NCI-H226 (cell line): ENCODE results near the gene FAM20B.
"Not testable (repeated sequence)": the region's sequence is repeated elsewhere in the genome, so short reads cannot be mapped to it uniquely, and the experiment has no call there.

Experiments
- DNase-seq: peaks from one replicate; pipeline ENCODE4 v3.0.0-alpha.2; 2015

The FAM20B gene, protein sequence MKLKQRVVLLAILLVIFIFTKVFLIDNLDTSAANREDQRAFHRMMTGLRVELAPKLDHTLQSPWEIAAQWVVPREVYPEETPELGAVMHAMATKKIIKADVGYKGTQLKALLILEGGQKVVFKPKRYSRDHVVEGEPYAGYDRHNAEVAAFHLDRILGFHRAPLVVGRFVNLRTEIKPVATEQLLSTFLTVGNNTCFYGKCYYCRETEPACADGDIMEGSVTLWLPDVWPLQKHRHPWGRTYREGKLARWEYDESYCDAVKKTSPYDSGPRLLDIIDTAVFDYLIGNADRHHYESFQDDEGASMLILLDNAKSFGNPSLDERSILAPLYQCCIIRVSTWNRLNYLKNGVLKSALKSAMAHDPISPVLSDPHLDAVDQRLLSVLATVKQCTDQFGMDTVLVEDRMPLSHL

GRCh38 chr1:179025125-179025974, at the start of gene FAM20B:
TSS of gene FAM20B (plus strand) at chr1:179025894. CDS start at chr1:179043848, 17,954 bp downstream.
- peak; percentile 92 for DNase-seq

DNA sequence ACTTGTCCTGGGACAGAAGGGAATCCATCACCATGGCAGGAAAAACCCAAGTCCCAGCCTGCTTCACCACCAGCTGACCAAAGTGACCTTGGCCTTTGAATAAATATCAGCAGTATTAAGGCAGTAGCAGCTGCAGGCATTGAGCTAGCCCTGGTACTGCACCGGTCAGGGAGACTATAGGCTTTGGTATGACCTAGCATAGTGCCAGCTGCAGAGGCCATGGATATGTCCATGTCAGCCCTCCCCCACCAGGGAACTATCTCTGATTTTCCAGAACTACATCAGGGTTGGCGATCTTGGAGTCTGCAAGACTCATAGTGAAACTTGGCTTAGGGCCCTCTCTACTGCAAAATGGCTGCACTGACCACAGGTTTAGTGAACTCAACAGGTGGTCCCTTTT, 49.2 kb upstream of the FAM20B start:
- no peak for DNase-seq

DNA sequence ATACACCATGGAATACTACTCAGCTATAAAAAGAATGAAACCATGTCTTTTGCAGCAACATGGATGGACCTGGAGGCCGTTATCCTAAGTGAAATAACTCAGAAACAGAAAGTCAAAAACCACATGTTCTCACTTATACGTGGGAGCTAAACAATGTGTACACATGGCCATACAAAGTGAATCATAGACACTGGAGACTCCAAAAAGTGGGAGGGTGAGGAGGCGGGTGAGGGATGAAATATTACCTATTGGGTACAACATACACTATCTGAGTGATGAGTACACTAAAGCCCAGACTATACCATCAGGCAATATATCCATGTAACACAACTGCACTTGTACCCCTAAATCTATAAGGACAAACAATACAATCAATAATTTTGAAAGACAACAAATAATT, 39.5 kb upstream of the FAM20B start:
- no peak for DNase-seq

DNA sequence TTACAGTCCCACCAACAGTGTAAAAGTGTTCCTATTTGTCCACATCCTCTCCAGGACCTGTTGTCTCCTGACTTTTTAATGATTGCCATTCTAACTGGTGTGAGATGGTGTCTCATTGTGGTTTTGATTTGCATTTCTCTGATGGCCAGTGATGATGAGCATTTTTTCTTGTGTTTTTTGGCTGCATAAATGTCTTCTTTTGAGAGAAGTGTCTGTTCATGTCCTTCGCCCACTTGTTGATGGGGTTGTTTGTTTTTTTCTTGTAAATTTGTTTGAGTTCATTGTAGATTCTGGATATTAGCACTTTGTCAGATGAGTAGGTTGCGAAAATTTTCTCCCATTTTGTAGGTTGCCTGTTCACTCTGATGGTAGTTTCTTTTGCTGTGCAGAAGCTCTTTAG, 37.5 kb upstream of the FAM20B start:
- not testable (repeated sequence) for DNase-seq

DNA sequence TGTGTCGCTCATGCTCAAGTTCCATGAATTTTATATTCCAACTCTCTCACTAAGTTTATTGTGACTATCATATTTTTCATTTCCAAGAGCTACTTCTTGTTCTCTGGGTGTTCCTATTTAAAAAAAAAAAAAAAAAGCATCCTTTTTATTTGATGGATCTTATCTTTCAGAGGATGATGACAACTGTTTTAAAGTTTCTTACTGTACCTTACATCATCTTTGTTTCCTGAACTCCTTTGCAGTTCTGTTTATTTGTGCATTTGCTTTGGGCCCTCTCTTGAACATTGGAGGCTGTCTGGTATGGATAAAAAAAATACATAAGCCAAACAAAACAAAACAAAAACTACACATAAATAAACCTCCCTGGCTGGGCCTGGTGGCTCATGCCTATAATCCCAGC, 32.1 kb upstream of the FAM20B start:
- DNase-seq = no peak

DNA sequence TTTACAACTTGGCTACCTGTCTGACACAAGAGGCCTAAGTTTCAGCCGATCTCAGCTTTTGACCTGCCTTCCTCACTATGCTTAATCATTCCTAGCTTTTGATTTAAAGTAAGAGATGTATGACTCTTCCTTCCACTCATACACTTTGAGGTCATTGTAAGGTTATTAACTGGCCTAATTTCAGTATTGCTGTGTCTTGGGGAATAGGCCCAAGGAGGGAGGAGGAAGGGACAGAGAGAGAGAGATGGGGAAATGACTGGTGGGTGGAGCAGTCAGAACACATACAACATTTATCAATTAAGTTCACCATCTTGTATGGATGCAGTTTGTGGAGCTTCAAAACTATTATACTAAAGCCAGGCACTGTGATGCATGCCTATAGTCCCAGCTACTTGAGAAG, 28.3 kb upstream of the FAM20B start:
- DNase-seq = no peak

GRCh38 chr1:178998295-178998694, 27.4 kb upstream of the FAM20B start:
- no peak for DNase-seq

GRCh38 chr1:178999061-178999460, 26.6 kb upstream of the FAM20B start:
- DNase-seq = no peak

GRCh38 chr1:179001451-179001850, 24.2 kb upstream of the FAM20B start:
- no peak for DNase-seq

GRCh38 chr1:179002064-179002463, 23.6 kb upstream of the FAM20B start:
- not testable (repeated sequence) for DNase-seq

- peak; percentile 17 for DNase-seq
Measured at GRCh38 chr1:179002552-179003345, 22.9 kb upstream of the FAM20B start.

GRCh38 chr1:179003512-179004066, 22.1 kb upstream of the FAM20B start:
- no peak for DNase-seq

GRCh38 chr1:179007233-179007632, 18.5 kb upstream of the FAM20B start:
- DNase-seq = no peak

GRCh38 chr1:179010671-179011070, 15.0 kb upstream of the FAM20B start:
- no peak for DNase-seq

DNA sequence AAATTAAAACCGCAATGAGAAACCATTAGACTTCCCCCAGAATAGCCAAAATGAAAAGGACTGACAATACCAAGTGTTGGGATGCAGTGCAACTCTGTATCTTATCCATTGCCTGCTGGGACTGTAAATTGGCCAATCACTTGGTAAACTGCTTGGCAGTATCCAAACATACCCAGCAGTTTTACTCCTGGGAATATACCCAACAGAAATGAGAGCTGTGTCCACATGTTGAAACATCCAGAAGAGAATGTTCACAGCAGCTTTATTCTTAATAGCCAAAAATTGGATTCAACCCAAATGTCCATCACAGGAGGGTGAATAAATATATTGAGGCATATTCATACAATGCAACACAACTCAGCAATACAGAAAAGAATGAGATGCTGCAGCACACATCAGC, 13.7 kb upstream of the FAM20B start:
- no peak for DNase-seq

- no peak for DNase-seq
Measured at GRCh38 chr1:179014123-179014522, 11.6 kb upstream of the FAM20B start.

GRCh38 chr1:179015396-179015795, 10.3 kb upstream of the FAM20B start:
- no peak for DNase-seq

GRCh38 chr1:179016706-179017382, 8.8 kb upstream of the FAM20B start:
- DNase-seq = peak; percentile 91

DNA sequence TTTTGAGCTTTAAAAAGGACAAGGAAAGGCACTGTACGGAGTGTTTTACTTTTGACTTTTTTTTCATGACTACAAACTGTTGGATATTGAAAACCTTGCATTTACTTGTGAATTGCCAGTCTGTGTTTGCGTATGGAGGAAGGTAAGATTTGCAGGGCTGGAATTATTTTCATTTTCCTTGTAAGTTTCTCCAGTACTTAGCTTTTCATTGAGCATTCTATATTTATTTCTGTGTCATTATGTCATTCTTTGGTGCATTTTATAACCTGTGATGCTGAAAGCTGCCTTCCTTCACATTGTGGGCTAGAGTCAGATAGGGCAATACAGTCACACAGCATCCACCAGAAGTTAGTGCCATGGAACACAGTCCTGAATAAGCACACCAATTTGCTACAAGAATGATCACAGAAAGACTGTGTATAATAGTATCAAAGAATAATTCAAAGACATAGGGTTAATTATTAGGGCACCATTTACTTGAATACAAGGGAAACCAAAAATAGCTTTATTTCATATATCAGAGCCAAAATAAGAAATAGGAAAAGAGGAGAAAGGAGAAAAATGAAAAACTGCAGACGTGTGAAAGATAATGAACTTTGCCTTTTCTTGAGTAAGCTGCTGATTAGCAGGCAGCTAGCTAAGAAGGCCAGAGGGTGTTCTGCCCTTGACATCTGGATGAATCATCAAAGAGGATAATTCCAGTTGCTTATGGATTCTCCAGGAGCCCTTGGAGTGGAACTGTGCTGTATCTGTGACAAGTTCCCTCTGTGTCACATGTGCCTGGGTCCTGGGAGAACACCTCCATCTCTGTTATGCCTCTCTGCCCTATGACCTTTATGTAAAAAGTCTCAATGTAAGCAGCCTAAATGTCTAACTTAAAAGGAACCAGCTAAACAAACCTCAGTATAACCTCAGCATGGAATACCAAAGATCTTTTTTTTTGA, 8.0 kb upstream of the FAM20B start:
- peak; percentile 42 for DNase-seq

GRCh38 chr1:179021873-179022272, 3.8 kb upstream of the FAM20B start:
- no peak for DNase-seq
